Measurements from ENCODE around the gene FECH. TPM values are rescaled to one million over a fixed set of nuclear protein-coding genes. Genes with fewer than 3 reads are reported as not detected.

Gene FECH
- polyA plus RNA-seq, 2 of the 4 experiments (the other 2 are of a cell fraction), result 41.3 to 71.2 TPM

DNA sequence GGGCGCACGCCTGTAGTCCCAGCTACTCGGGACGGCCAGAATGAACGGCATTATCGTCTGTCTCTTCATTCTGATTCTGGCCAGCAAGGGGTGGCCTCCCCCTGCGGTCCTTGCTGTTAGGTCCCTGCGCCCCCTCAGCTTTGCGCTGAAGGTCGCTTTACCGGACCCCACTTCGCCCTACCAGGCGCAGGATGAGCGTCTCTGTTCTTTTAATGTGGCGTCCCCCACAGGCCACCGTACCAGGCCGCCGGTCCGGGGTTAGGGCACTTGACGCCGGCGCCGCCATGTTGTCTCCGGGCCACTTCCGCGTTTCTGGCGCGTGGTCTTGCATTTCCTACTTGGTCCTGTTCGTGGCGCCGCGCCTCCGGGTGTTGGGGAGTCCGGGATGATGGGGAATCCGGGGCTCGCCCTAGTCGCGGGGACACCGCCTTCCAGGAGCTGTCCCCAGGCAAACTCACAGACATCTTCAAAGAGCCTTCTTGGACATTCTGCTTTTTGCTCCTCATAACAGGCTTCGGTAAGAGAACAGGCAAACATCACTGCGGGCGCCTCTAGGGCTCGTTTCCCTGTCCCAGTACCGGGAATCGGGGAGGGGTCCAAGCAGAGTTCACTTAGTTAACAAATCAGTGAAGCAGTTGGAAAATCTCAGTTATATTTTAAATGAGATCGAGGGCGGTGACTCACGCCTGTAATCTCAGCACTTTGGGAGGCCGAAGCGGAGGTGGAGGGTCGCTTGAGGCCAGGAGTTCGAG is 43.7 kb upstream of the FECH start (continued):
- TF ChIP-seq ELK1 (IDR thresholded peaks at IDR 0.05; ENCODE audit: low read depth, low read length) (no peak), RFX5 (IDR thresholded peaks at IDR 0.05) (no peak), REST (IDR thresholded peaks at IDR 0.05) (no peak), NR3C1 (IDR thresholded peaks at IDR 0.05) (no peak), CEBPB (IDR thresholded peaks at IDR 0.05) (no peak), MAZ (IDR thresholded peaks at IDR 0.05; ENCODE audit: borderline replicate concordance, low read depth, low read length) (no peak), KDM5A (IDR thresholded peaks at IDR 0.05) (no peak), FOSB (CRISPR knock-in tag; IDR thresholded peaks at IDR 0.05) (no peak), HOXB13 (CRISPR knock-in tag; IDR thresholded peaks at IDR 0.05; ENCODE audit: low read depth) (no peak), SMC3 (IDR thresholded peaks at IDR 0.05) (peak; percentile 74), HDAC2 (IDR thresholded peaks at IDR 0.05) (no peak), PHF8 (IDR thresholded peaks at IDR 0.05; ENCODE audit: borderline replicate concordance, low read depth) (peak; percentile 9; the same call in 1 of the 2 replicates), KDM1A (IDR thresholded peaks at IDR 0.05; ENCODE audit: low read depth) (no peak), HES2 (IDR thresholded peaks at IDR 0.05) (no peak), CHD2 (IDR thresholded peaks at IDR 0.05; ENCODE audit: low read length, partially characterized antibody) (no peak), RNF2 (IDR thresholded peaks at IDR 0.05; ENCODE audit: borderline replicate concordance, low read depth) (no peak), BHLHE40 (IDR thresholded peaks at IDR 0.05; ENCODE audit: low read depth, low read length) (no peak), POLR2AphosphoS2 (conservative IDR thresholded peaks at IDR 0.05; ENCODE audit: low read length) (no peak), POLR2A (IDR thresholded peaks at IDR 0.05; ENCODE audit: low read length) (peak; percentile 22; the same call in 1 of the 2 replicates), ZSCAN20 (CRISPR knock-in tag; IDR thresholded peaks at IDR 0.05) (no peak), CTCF (IDR thresholded peaks at IDR 0.05) (peak; percentile 52), MAX (IDR thresholded peaks at IDR 0.05) (peak; percentile 94), JUNB (IDR thresholded peaks at IDR 0.05) (no peak), ZFP36 (IDR thresholded peaks at IDR 0.05; ENCODE audit: borderline replicate concordance, partially characterized antibody) (no peak), HOXA7 (CRISPR knock-in tag; IDR thresholded peaks at IDR 0.05) (no peak), E2F6 (IDR thresholded peaks at IDR 0.05; ENCODE audit: borderline replicate concordance, low read depth) (no peak), NPAS2 (CRISPR knock-in tag; IDR thresholded peaks at IDR 0.05; ENCODE audit: borderline replicate concordance) (no peak), MYC (IDR thresholded peaks at IDR 0.05; ENCODE audit: borderline replicate concordance, low read length) (peak; percentile 96), GATA3 (IDR thresholded peaks at IDR 0.05; ENCODE audit: borderline replicate concordance) (no peak), EHMT2 (IDR thresholded peaks at IDR 0.05; ENCODE audit: low read depth) (no peak), CBX2 (IDR thresholded peaks at IDR 0.05; ENCODE audit: borderline replicate concordance, low read depth) (no peak), JUN (IDR thresholded peaks at IDR 0.05) (peak in 1 of 2 experiments; percentile 61; a peak in 2 of 5 replicates)
- TF ChIP-seq, protein P1, sequence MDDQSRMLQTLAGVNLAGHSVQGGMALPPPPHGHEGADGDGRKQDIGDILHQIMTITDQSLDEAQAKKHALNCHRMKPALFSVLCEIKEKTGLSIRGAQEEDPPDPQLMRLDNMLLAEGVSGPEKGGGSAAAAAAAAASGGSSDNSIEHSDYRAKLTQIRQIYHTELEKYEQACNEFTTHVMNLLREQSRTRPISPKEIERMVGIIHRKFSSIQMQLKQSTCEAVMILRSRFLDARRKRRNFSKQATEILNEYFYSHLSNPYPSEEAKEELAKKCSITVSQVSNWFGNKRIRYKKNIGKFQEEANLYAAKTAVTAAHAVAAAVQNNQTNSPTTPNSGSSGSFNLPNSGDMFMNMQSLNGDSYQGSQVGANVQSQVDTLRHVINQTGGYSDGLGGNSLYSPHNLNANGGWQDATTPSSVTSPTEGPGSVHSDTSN (IDR thresholded peaks at IDR 0.05), result no peak
- TF ChIP-seq, protein P2, sequence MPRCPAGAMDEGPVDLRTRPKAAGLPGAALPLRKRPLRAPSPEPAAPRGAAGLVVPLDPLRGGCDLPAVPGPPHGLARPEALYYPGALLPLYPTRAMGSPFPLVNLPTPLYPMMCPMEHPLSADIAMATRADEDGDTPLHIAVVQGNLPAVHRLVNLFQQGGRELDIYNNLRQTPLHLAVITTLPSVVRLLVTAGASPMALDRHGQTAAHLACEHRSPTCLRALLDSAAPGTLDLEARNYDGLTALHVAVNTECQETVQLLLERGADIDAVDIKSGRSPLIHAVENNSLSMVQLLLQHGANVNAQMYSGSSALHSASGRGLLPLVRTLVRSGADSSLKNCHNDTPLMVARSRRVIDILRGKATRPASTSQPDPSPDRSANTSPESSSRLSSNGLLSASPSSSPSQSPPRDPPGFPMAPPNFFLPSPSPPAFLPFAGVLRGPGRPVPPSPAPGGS (IDR thresholded peaks at IDR 0.05), result no peak

Measured in A549 (cell line).